IPS DF 19.7 (cell line): ENCODE data around the gene GTF3C1.
"Not testable (repeated sequence)": the region's sequence is repeated elsewhere in the genome, so short reads cannot be mapped to it uniquely, and the experiment has no call there.

ENCODE experiments used
- DNase-seq: peaks from one replicate; pipeline ENCODE4 v3.0.0-alpha.2; 2013; ENCODE audit warnings: low read depth, low spot score

Gene GTF3C1

GRCh38 chr16:27464626-27465482 lies 84.9 kb downstream of the GTF3C1 start:
- DNase-seq: no peak

- DNase-seq: no peak
Observed at GRCh38 chr16:27463741-27464591, 85.7 kb downstream of the GTF3C1 start.

GRCh38 chr16:27462846-27463682 lies 86.6 kb downstream of the GTF3C1 start:
- DNase-seq: no peak

GRCh38 chr16:27462200-27462845 lies 87.4 kb downstream of the GTF3C1 start:
- DNase-seq: no peak

- DNase-seq: no peak
Observed at GRCh38 chr16:27461483-27462171, 88.1 kb downstream of the GTF3C1 start.

- no peak for DNase-seq
Observed at GRCh38 chr16:27460663-27461482, 88.8 kb downstream of the GTF3C1 start.

- no peak for DNase-seq
Observed at GRCh38 chr16:27460213-27460612, 89.5 kb downstream of the GTF3C1 start.

- no peak for DNase-seq
Observed at GRCh38 chr16:27458987-27459688, 90.6 kb downstream of the GTF3C1 start.

- DNase-seq: no peak
Observed at GRCh38 chr16:27458258-27458657, 91.5 kb downstream of the GTF3C1 start.

GRCh38 chr16:27457605-27457900 lies 92.2 kb downstream of the GTF3C1 start:
- DNase-seq: not testable (repeated sequence)

- DNase-seq: no peak
Observed at GRCh38 chr16:27455700-27456099, 94.0 kb downstream of the GTF3C1 start.

GRCh38 chr16:27453494-27453825 lies 96.3 kb downstream of the GTF3C1 start:
- DNase-seq: no peak

- no peak for DNase-seq
Observed at GRCh38 chr16:27452569-27453493, 96.9 kb downstream of the GTF3C1 start.

- DNase-seq: no peak
Observed at GRCh38 chr16:27450196-27450549, 99.5 kb downstream of the GTF3C1 start.

GRCh38 chr16:27449434-27450195 lies 100.1 kb downstream of the GTF3C1 start:
- no peak for DNase-seq

GRCh38 chr16:27448532-27449433 lies 100.9 kb downstream of the GTF3C1 start:
- no peak for DNase-seq

- DNase-seq: no peak
Observed at GRCh38 chr16:27447301-27447700, 102.4 kb downstream of the GTF3C1 start.
